GM12865 (cell line): ENCODE measurements around the gene PDE8B.

Experiments
- DNase-seq: peaks from one replicate; pipeline ENCODE4 v3.0.0; 2010; ENCODE audit warnings: low read depth
- H3K4me3 ChIP-seq: 2 replicates; pipeline ENCODE4 v1.5.1; 2011; ENCODE audit warnings: mild to moderate bottlenecking, low read depth, low read length, control low read depth
- TF ChIP-seq, protein P1 (sequence below): IDR thresholded peaks from 2 replicates; pipeline ENCODE4 v1.5.1; 2011; ENCODE audit warnings: low read length, control low read depth, low read depth, inconsistent platforms; ENCODE audit not compliant: insufficient read depth; ENCODE audit errors: missing control alignments

Gene PDE8B

DNA sequence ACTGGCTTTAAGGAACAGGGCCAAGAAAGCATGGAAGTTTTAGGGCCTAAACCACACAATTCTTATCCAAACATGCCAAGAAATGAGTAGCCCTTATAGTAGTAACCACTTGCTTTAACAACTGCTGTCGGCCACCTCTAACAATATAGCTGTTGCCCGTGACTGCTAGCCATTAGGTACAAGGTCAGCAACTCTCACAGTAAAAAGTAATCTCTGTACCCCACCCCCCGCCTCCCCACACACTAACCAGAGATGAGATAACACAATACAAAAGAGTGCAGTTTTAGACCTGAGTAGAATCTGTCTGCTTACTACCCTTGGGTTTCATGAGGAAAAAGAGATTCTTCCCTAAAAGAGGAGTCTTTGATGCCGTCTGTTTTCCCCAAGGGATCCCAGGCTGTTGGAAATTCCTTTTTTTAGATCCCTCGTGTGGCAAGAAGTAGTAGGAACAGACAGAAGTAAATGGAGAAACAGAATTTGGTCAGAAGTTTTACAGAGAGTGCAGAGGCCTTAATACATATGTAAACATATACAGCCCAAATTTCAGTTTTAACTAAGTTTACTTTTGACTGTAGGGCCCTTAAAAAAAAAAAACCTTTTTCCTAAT, 187.3 kb downstream of the PDE8B start:
- TF ChIP-seq, protein P1, sequence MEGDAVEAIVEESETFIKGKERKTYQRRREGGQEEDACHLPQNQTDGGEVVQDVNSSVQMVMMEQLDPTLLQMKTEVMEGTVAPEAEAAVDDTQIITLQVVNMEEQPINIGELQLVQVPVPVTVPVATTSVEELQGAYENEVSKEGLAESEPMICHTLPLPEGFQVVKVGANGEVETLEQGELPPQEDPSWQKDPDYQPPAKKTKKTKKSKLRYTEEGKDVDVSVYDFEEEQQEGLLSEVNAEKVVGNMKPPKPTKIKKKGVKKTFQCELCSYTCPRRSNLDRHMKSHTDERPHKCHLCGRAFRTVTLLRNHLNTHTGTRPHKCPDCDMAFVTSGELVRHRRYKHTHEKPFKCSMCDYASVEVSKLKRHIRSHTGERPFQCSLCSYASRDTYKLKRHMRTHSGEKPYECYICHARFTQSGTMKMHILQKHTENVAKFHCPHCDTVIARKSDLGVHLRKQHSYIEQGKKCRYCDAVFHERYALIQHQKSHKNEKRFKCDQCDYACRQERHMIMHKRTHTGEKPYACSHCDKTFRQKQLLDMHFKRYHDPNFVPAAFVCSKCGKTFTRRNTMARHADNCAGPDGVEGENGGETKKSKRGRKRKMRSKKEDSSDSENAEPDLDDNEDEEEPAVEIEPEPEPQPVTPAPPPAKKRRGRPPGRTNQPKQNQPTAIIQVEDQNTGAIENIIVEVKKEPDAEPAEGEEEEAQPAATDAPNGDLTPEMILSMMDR = no peak
- H3K4me3 ChIP-seq = no peak overlapping the region
- no peak for DNase-seq

DNA sequence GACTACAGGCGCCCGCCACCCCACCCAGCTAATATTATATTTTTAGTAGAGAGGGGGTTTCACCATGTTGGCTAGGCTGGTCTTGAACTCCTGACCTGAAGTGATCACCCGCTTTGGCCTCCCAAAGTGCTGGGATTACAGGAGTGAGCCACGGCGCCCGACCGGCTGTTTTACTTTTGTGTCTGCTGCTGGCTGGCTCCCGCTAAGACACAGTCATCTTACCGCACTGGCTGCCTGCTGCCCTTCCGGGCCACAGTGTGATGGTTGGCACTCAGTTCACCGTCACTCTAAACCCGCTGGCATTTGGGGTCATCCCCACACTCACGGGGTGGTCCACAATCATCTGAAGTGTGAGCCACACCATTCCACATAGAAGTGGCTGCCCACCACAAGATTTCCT, 188.0 kb downstream of the PDE8B start:
- DNase-seq = no peak
- no peak overlapping the region for H3K4me3 ChIP-seq
- TF ChIP-seq, protein P1 = no peak

DNA sequence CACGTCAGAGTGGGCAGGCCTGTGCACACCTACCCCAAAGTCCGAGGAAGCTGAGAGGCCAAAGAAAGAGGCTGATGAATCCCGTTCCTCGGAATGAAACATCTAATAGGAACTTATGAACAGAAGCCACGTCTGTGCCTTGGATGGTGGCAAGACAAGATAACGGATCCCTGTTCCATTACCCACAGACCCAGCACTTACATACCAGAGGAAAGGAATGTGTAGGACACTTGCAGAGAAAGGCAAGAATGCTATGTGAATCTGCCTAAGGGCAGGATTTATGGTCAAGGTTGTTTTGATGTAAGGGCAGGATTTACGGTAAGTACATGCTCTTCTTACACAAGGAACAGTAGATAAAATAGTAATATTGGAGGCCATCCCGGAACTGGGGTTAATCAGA, 188.4 kb downstream of the PDE8B start:
- H3K4me3 ChIP-seq = no peak overlapping the region
- TF ChIP-seq, protein P1 = no peak
- DNase-seq = no peak

DNA sequence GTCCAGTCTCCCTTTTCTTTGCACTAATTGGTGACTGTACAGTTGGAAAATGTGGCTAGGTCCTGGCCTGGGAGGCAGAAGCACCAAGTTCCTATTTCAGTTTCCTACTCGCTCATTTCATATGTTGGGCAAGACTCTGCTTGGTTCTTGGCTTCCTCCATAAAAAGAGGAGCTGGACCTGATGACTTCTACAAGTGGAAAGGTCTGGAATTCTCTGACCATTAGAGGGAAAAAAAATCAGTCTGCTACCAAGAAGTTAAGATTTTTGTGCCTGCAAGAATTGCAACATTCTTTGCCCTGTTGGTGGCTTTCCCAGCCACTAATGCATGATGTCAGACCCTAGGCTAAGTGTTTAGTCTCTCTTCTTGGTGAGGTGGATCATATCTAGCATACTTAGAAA, 190.2 kb downstream of the PDE8B start:
- H3K4me3 ChIP-seq = no peak overlapping the region
- TF ChIP-seq, protein P1 = no peak
- DNase-seq = no peak

DNA sequence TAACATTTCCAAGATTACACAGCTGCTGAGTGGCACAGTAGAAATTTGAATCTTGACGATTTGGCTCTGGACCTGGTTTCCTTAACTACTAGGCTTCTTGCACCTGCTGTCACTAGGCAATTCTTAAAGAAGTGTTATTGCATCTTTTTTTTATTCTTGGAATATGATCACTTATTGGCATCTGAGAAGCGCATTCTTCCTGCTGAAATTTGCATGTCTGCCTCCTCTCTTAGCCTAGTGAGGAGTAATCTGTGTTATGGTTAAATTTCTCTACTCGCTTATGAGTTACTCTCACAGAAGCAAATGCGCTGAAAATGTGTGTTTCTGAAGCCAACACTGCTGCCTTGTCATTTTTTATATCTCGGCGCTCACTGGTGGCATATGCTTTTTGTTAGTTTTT, 192.3 kb downstream of the PDE8B start:
- no peak for DNase-seq
- TF ChIP-seq, protein P1 = no peak
- no peak overlapping the region for H3K4me3 ChIP-seq

DNA sequence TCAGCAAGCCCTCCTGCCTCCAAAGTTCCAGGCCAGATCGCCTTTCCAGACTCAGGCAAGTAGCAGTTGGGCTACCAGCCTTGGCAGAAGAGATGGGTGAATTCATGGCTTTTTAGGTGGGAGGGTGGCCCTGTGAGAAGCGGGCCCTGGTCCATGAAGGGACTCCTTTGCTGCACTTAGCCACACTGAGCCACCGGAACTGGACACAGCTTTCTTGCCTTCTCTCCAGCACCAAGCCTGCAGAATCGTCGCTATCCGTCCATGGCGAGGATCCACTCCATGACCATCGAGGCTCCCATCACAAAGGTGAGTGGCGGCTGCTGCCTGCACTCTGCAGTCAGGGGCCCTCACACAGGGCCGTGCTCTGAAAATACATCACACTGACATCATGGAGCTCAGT, 196.7 kb downstream of the PDE8B start:
- TF ChIP-seq, protein P1 = no peak
- H3K4me3 ChIP-seq = no peak overlapping the region
- DNase-seq = no peak
